Glutamatergic neuron (in vitro differentiated cells): ENCODE measurements around the gene TGFB2. TPM values are rescaled to one million over a fixed set of nuclear protein-coding genes. Genes with fewer than 3 reads are reported as not detected.

ENCODE experiments used
- DNase-seq: peaks from one replicate; pipeline ENCODE4 v3.0.0; 2022
- H3K27ac Mint-ChIP-seq: one replicate; pipeline ENCODE4 v1.8.0; 2020; ENCODE audit warnings: mild to moderate bottlenecking, mixed read lengths, inconsistent platforms; ENCODE audit not compliant: unreplicated experiment
- H3K27me3 Mint-ChIP-seq: one replicate; pipeline ENCODE4 v1.8.0; 2020; ENCODE audit warnings: mild to moderate bottlenecking, moderate library complexity, mixed read lengths, inconsistent platforms; ENCODE audit not compliant: unreplicated experiment
- H3K36me3 Mint-ChIP-seq: one replicate; pipeline ENCODE4 v1.8.0; 2020; ENCODE audit warnings: mild to moderate bottlenecking, mixed read lengths, inconsistent platforms; ENCODE audit not compliant: unreplicated experiment
- H3K4me1 Mint-ChIP-seq: one replicate; pipeline ENCODE4 v1.8.0; 2020; ENCODE audit warnings: mild to moderate bottlenecking, low read depth, mixed read lengths, inconsistent platforms; ENCODE audit not compliant: unreplicated experiment
- H3K4me3 Mint-ChIP-seq: one replicate; pipeline ENCODE4 v1.8.0; 2020; ENCODE audit warnings: mild to moderate bottlenecking, mixed read lengths, inconsistent platforms; ENCODE audit not compliant: unreplicated experiment
- H3K9me3 Mint-ChIP-seq: one replicate; pipeline ENCODE4 v1.8.0; 2020; ENCODE audit warnings: mild to moderate bottlenecking, moderate library complexity, mixed read lengths, inconsistent platforms; ENCODE audit not compliant: unreplicated experiment
- total RNA-seq: library from RNA; stranded (reverse); fragmentation: NEBNext Ultra II Directional; extraction: Animal tissue kit (Norgen Biotek cat#: 25700); gene quantifications from one replicate; pipeline ENCODE4 v1.2.1, GENCODE V29; 2021; ENCODE audit not compliant: unreplicated experiment
- TF ChIP-seq, protein P1 (sequence below): fragments of 200-600 bp; sonication (generic); IDR thresholded peaks from one replicate; pipeline ENCODE4 v1.5.0; 2021; ENCODE audit not compliant: partially characterized antibody, unreplicated experiment

Gene TGFB2
- total RNA-seq, 1 donor from 2014 or later = 2.0 TPM

DNA sequence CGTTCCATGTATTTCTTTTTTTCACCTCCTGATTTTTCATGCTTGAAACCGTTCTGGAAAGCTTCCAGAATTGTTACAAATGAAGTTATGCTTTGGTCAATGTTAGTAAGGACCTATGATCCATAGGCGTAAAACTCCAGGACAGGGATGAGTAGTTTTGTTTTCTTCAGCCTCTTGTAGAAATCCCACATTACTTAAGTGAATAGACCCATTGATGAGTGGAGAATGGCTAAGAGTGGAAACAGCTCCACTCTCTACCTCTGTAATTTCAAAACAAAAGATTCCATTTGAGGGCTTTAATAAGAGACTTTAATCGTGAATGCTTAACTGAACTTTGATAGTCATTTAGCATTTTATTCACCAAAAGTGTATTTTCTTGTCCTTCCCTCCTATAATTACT is 3.0 kb upstream of the TGFB2 start:
- TF ChIP-seq, protein P1, sequence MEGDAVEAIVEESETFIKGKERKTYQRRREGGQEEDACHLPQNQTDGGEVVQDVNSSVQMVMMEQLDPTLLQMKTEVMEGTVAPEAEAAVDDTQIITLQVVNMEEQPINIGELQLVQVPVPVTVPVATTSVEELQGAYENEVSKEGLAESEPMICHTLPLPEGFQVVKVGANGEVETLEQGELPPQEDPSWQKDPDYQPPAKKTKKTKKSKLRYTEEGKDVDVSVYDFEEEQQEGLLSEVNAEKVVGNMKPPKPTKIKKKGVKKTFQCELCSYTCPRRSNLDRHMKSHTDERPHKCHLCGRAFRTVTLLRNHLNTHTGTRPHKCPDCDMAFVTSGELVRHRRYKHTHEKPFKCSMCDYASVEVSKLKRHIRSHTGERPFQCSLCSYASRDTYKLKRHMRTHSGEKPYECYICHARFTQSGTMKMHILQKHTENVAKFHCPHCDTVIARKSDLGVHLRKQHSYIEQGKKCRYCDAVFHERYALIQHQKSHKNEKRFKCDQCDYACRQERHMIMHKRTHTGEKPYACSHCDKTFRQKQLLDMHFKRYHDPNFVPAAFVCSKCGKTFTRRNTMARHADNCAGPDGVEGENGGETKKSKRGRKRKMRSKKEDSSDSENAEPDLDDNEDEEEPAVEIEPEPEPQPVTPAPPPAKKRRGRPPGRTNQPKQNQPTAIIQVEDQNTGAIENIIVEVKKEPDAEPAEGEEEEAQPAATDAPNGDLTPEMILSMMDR = no peak
- DNase-seq = no peak
- H3K27me3 Mint-ChIP-seq = peaks cover 6% of the 10 kb centered on the region
- H3K27ac Mint-ChIP-seq = no peak overlapping the region
- H3K4me3 Mint-ChIP-seq = no peak overlapping the region
- peaks cover 6% of the 10 kb centered on the region for H3K9me3 Mint-ChIP-seq
- peaks cover 7% of the 10 kb centered on the region for H3K4me1 Mint-ChIP-seq
- no peaks in the 10 kb centered on the region for H3K36me3 Mint-ChIP-seq

DNA sequence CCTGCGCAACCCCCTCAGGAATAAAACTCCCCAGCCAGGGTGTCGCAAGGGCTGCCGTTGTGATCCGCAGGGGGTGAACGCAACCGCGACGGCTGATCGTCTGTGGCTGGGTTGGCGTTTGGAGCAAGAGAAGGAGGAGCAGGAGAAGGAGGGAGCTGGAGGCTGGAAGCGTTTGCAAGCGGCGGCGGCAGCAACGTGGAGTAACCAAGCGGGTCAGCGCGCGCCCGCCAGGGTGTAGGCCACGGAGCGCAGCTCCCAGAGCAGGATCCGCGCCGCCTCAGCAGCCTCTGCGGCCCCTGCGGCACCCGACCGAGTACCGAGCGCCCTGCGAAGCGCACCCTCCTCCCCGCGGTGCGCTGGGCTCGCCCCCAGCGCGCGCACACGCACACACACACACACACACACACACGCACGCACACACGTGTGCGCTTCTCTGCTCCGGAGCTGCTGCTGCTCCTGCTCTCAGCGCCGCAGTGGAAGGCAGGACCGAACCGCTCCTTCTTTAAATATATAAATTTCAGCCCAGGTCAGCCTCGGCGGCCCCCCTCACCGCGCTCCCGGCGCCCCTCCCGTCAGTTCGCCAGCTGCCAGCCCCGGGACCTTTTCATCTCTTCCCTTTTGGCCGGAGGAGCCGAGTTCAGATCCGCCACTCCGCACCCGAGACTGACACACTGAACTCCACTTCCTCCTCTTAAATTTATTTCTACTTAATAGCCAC is 696 bp downstream of the TGFB2 start:
- Mint-ChIP-seq H3K9me3 (peaks cover 7% of the 10 kb centered on the region), H3K27ac (peak overlapping the region; percentile 76)

DNA sequence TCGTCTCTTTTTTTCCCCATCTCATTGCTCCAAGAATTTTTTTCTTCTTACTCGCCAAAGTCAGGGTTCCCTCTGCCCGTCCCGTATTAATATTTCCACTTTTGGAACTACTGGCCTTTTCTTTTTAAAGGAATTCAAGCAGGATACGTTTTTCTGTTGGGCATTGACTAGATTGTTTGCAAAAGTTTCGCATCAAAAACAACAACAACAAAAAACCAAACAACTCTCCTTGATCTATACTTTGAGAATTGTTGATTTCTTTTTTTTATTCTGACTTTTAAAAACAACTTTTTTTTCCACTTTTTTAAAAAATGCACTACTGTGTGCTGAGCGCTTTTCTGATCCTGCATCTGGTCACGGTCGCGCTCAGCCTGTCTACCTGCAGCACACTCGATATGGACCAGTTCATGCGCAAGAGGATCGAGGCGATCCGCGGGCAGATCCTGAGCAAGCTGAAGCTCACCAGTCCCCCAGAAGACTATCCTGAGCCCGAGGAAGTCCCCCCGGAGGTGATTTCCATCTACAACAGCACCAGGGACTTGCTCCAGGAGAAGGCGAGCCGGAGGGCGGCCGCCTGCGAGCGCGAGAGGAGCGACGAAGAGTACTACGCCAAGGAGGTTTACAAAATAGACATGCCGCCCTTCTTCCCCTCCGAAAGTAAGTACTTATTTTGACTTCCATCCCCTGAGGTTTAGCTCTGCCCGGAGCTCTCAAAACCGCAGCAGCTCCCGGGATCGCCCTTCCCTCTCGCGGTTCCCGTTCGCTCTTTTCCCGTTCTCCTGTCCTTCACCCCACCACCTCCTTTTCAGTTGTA is 1.5 kb downstream of the TGFB2 start:
- TF ChIP-seq, protein P1 = no peak
- H3K27me3 Mint-ChIP-seq = peaks cover 6% of the 10 kb centered on the region
- peak overlapping the region; percentile 76 for H3K27ac Mint-ChIP-seq
- peak; percentile 27 for DNase-seq
- peaks cover 12% of the 10 kb centered on the region for H3K4me1 Mint-ChIP-seq
- H3K4me3 Mint-ChIP-seq = peak overlapping the region; percentile 84
- H3K9me3 Mint-ChIP-seq = peaks cover 7% of the 10 kb centered on the region
- no peaks in the 10 kb centered on the region for H3K36me3 Mint-ChIP-seq

More for the DNA sequence above, 696 bp downstream of the TGFB2 start:
- peak overlapping the region; percentile 84 for H3K4me3 Mint-ChIP-seq
- no peaks in the 10 kb centered on the region for H3K36me3 Mint-ChIP-seq
- TF ChIP-seq, protein P1 = no peak
- H3K4me1 Mint-ChIP-seq = peaks cover 10% of the 10 kb centered on the region
- DNase-seq = peak; percentile 77
- H3K27me3 Mint-ChIP-seq = peaks cover 6% of the 10 kb centered on the region

DNA sequence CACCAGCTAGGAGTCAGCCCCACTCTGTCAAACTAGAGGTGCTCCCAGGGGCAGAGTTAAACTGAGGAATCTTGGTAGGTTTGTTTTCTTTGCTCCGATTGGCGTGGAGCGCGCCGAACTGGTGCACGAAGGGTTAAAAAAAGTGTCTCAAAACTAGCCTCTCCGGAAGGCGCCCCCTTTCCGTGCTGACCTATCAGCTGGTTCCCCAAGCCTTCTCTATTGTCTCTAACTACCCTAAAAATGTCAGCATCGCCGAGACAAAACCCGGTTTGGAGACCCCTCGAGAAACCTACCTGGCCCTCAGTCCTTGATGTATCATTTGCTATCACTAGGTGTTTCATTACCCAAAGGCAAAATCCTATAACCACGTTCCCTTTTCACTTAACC is 2.2 kb downstream of the TGFB2 start:
- Mint-ChIP-seq H3K27me3 (peaks cover 6% of the 10 kb centered on the region), H3K4me3 (peak overlapping the region; percentile 84), H3K4me1 (peaks cover 12% of the 10 kb centered on the region), H3K36me3 (no peaks in the 10 kb centered on the region), H3K9me3 (peaks cover 7% of the 10 kb centered on the region), H3K27ac (peak overlapping the region; percentile 70)
- TF ChIP-seq, protein P1 = no peak
- no peak for DNase-seq
